Measurements from ENCODE around the gene COPB1. TPM values are rescaled to one million over a fixed set of nuclear protein-coding genes. Genes with fewer than 3 reads are reported as not detected.

The COPB1 gene
- total and polyA plus RNA-seq, 9 of the 15 experiments (the other 6 are each of a cell fraction or from before 2014, with no cell fraction given) = 64.7 to 188 (median 91.6) TPM

DNA sequence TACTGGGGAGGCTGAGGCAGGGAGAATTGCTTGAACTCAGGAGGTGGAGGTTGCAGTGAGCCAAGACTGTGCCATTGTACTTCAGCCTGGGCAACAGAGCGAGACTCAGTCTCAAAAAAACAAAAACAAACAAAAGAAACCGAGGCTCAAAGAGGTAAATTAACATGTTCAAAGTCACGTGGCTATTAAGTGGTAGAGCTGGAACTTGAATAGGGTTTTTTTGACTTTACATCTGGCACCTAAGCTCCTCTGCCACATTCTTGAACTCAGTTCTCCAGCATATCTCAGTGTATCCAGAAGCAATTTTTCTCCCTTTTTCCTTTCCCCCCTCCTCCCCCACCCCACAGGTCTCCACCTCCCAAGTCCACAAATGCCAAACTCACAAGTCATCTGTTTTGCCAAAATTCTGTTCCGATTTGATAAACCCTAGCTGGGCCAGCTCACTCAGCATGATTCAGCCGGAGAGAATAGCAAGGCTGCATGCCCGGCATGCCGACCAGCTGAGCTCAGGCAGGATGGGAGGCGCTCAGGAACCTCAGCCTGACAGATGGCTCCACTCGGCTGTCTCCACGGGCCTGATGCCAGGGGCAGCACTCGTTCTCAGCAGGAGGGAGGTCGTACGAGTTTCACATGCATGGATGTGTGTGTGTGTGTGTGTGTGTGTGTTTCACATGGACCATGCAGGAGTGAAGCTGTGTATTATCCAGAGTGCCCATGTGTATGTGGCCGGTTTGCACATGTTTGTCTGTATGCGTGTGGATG lies 77.4 kb downstream of the COPB1 start (continued):
- TF ChIP-seq TFAP4 (CRISPR knock-in tag; IDR thresholded peaks at IDR 0.05; ENCODE audit: borderline replicate concordance) (peak; percentile 95), MITF (IDR thresholded peaks at IDR 0.05) (no peak), MNT (conservative IDR thresholded peaks at IDR 0.05) (peak in 1 of 2 experiments; percentile 67), ZNF324 (CRISPR knock-in tag; IDR thresholded peaks at IDR 0.05) (no peak), MAX (CRISPR knock-in tag; IDR thresholded peaks at IDR 0.05) (peak; percentile 65), SP2 (IDR thresholded peaks at IDR 0.05; ENCODE audit: extremely low read depth, low read depth, low read length, poor library complexity, severe bottlenecking) (no peak), THRAP3 (IDR thresholded peaks at IDR 0.05; ENCODE audit: borderline replicate concordance) (no peak), NFIC (IDR thresholded peaks at IDR 0.05) (peak; percentile 74), NR0B1 (IDR thresholded peaks at IDR 0.05; ENCODE audit: partially characterized antibody) (no peak), THRA (IDR thresholded peaks at IDR 0.05) (no peak), NUFIP1 (IDR thresholded peaks at IDR 0.05; ENCODE audit: partially characterized antibody) (no peak), RCOR1 (IDR thresholded peaks at IDR 0.05; ENCODE audit: borderline replicate concordance in 1 of 2, low read depth in 2 of 2, low read length in 2 of 2) (no peak), ESRRA (IDR thresholded peaks at IDR 0.05; ENCODE audit: borderline replicate concordance, low read depth) (no peak)
- TF ChIP-seq, protein P1, sequence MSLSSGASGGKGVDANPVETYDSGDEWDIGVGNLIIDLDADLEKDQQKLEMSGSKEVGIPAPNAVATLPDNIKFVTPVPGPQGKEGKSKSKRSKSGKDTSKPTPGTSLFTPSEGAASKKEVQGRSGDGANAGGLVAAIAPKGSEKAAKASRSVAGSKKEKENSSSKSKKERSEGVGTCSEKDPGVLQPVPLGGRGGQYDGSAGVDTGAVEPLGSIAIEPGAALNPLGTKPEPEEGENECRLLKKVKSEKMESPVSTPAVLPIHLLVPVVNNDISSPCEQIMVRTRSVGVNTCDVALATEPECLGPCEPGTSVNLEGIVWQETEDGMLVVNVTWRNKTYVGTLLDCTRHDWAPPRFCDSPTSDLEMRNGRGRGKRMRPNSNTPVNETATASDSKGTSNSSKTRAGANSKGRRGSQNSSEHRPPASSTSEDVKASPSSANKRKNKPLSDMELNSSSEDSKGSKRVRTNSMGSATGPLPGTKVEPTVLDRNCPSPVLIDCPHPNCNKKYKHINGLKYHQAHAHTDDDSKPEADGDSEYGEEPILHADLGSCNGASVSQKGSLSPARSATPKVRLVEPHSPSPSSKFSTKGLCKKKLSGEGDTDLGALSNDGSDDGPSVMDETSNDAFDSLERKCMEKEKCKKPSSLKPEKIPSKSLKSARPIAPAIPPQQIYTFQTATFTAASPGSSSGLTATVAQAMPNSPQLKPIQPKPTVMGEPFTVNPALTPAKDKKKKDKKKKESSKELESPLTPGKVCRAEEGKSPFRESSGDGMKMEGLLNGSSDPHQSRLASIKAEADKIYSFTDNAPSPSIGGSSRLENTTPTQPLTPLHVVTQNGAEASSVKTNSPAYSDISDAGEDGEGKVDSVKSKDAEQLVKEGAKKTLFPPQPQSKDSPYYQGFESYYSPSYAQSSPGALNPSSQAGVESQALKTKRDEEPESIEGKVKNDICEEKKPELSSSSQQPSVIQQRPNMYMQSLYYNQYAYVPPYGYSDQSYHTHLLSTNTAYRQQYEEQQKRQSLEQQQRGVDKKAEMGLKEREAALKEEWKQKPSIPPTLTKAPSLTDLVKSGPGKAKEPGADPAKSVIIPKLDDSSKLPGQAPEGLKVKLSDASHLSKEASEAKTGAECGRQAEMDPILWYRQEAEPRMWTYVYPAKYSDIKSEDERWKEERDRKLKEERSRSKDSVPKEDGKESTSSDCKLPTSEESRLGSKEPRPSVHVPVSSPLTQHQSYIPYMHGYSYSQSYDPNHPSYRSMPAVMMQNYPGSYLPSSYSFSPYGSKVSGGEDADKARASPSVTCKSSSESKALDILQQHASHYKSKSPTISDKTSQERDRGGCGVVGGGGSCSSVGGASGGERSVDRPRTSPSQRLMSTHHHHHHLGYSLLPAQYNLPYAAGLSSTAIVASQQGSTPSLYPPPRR (CRISPR knock-in tag; IDR thresholded peaks at IDR 0.05; ENCODE audit: borderline replicate concordance) = no peak

Data from K562 (cell line).